HepG2 (cell line): Measurements from ENCODE around the gene SYNE1.

Source experiments
- EZH2 ChIP-seq: conservative IDR thresholded peaks from 2 replicates; pipeline ENCODE4 v1.6.1; 2012; ENCODE audit warnings: mild to moderate bottlenecking, low read depth, low read length, moderate library complexity
- KLF13 ChIP-seq: sonication (generic); formaldehyde crosslinking; IDR thresholded peaks from 2 replicates; pipeline ENCODE4 v1.4.0; 2020; ENCODE audit warnings: mild to moderate bottlenecking, missing genetic modification reagents
- POGZ ChIP-seq: sonication (generic); formaldehyde crosslinking; IDR thresholded peaks from 2 replicates; pipeline ENCODE4 v1.4.0; 2020; ENCODE audit warnings: mild to moderate bottlenecking, missing genetic modification reagents
- POLR2A ChIP-seq, 2 experiments: IDR thresholded peaks; 2 replicates each; pipeline ENCODE4 v1.6.1; 2011; ENCODE audit warnings: low read depth in 2 of 2, low read length in 2 of 2, mild to moderate bottlenecking in 1 of 2, moderate library complexity in 1 of 2; ENCODE audit not compliant: insufficient read depth in 1 of 2
- ZNF143 ChIP-seq: sonication (generic); formaldehyde crosslinking; IDR thresholded peaks from 2 replicates; pipeline ENCODE4 v1.4.0; 2020; ENCODE audit warnings: missing genetic modification reagents
- TF ChIP-seq, protein P1 (sequence below): sonication (generic); formaldehyde crosslinking; IDR thresholded peaks from 2 replicates; pipeline ENCODE4 v1.5.0; 2020; ENCODE audit warnings: mild to moderate bottlenecking, missing genetic modification reagents, borderline replicate concordance

GRCh38 chr6:152600022-152600421 is 37.1 kb downstream of the SYNE1 start:
- TF ChIP-seq, protein P1, sequence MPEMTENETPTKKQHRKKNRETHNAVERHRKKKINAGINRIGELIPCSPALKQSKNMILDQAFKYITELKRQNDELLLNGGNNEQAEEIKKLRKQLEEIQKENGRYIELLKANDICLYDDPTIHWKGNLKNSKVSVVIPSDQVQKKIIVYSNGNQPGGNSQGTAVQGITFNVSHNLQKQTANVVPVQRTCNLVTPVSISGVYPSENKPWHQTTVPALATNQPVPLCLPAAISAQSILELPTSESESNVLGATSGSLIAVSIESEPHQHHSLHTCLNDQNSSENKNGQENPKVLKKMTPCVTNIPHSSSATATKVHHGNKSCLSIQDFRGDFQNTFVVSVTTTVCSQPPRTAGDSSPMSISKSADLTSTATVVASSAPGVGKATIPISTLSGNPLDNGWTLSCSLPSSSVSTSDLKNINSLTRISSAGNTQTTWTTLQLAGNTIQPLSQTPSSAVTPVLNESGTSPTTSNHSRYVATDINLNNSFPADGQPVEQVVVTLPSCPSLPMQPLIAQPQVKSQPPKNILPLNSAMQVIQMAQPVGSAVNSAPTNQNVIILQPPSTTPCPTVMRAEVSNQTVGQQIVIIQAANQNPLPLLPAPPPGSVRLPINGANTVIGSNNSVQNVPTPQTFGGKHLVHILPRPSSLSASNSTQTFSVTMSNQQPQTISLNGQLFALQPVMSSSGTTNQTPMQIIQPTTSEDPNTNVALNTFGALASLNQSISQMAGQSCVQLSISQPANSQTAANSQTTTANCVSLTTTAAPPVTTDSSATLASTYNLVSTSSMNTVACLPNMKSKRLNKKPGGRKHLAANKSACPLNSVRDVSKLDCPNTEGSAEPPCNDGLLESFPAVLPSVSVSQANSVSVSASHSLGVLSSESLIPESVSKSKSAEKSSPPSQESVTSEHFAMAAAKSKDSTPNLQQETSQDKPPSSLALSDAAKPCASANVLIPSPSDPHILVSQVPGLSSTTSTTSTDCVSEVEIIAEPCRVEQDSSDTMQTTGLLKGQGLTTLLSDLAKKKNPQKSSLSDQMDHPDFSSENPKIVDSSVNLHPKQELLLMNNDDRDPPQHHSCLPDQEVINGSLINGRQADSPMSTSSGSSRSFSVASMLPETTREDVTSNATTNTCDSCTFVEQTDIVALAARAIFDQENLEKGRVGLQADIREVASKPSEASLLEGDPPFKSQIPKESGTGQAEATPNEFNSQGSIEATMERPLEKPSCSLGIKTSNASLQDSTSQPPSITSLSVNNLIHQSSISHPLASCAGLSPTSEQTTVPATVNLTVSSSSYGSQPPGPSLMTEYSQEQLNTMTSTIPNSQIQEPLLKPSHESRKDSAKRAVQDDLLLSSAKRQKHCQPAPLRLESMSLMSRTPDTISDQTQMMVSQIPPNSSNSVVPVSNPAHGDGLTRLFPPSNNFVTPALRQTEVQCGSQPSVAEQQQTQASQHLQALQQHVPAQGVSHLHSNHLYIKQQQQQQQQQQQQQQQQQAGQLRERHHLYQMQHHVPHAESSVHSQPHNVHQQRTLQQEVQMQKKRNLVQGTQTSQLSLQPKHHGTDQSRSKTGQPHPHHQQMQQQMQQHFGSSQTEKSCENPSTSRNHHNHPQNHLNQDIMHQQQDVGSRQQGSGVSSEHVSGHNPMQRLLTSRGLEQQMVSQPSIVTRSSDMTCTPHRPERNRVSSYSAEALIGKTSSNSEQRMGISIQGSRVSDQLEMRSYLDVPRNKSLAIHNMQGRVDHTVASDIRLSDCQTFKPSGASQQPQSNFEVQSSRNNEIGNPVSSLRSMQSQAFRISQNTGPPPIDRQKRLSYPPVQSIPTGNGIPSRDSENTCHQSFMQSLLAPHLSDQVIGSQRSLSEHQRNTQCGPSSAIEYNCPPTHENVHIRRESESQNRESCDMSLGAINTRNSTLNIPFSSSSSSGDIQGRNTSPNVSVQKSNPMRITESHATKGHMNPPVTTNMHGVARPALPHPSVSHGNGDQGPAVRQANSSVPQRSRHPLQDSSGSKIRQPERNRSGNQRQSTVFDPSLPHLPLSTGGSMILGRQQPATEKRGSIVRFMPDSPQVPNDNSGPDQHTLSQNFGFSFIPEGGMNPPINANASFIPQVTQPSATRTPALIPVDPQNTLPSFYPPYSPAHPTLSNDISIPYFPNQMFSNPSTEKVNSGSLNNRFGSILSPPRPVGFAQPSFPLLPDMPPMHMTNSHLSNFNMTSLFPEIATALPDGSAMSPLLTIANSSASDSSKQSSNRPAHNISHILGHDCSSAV: no peak
- TF ChIP-seq KLF13 (CRISPR knock-in tag) (no peak), POLR2A (IDR thresholded peaks at IDR 0.05; ENCODE audit: insufficient read depth in 1 of 2, low read depth in 2 of 2, low read length in 2 of 2) (no peak), ZNF143 (CRISPR knock-in tag) (no peak), EZH2 (no peak), POGZ (CRISPR knock-in tag) (no peak)
